ENCODE data around the gene DCANP1. TPM values are rescaled to one million over a fixed set of nuclear protein-coding genes. Genes with fewer than 3 reads are reported as not detected.

DCANP1 gene
- total and polyA plus RNA-seq, 2 donors (not counting 1 experiment from before 2014, with no cell fraction given), result not detected

- Mint-ChIP-seq H3K27ac (no peak overlapping the region), H3K4me1 (peaks cover 4% of the 10 kb centered on the region), H3K27me3 (peaks cover 37% of the 10 kb centered on the region), H3K9me3 (ENCODE audit: insufficient read depth) (no peaks in the 10 kb centered on the region), H3K4me3 (no peak overlapping the region)
- Histone ChIP-seq H3K4me2 (replicated peaks; ENCODE audit: low read depth, low read length, poor library complexity, severe bottlenecking) (no peak overlapping the region), H3K4me1 (ENCODE audit: control insufficient read depth in 2 of 2, insufficient read depth in 2 of 2, low read length in 2 of 2) (peaks cover 0 to 10% of the 10 kb centered on the region in 2 donors), H3K27ac (ENCODE audit: low read length in 2 of 2) (no peak overlapping the region), H3K9ac (ENCODE audit: low read length) (no peak overlapping the region), H3K36me3 (replicated peaks in 1 of 2; ENCODE audit: control extremely low read depth in 1 of 2, control insufficient read depth in 1 of 2, extremely low read depth in 1 of 2, insufficient read depth in 2 of 2, low read length in 1 of 2) (no peaks in the 10 kb centered on the region), H3K79me2 (ENCODE audit: control insufficient read depth, insufficient read depth, low read length) (no peaks in the 10 kb centered on the region), H3K4me3 (ENCODE audit: control extremely low read depth in 1 of 5, extremely low read depth in 1 of 5, insufficient read depth in 1 of 5, low read depth in 2 of 5, low read length in 4 of 5) (no peak overlapping the region), H4K20me1 (ENCODE audit: control insufficient read depth, insufficient read depth, low read length, poor library complexity, severe bottlenecking) (no peaks in the 10 kb centered on the region), H2AFZ (ENCODE audit: insufficient read depth, low read depth, low read length, poor library complexity, severe bottlenecking) (no peak overlapping the region), H3K9me3 (ENCODE audit: control extremely low read depth in 1 of 3, control insufficient read depth in 2 of 3, insufficient read depth in 1 of 3, low read length in 2 of 3) (no peaks in the 10 kb centered on the region), H3K27me3 (replicated peaks in 1 of 4; ENCODE audit: control extremely low read depth in 1 of 4, control insufficient read depth in 3 of 4, insufficient read depth in 4 of 4, low read length in 3 of 4) (peaks cover 0 to 20% (median 0%) of the 10 kb centered on the region in 4 experiments)
- DNase-seq (no peak), ATAC-seq (ENCODE audit: low read depth) (no peak)
- 46% methylated on average over 9 of the region's 9 CpGs for WGBS (ENCODE audit: insufficient coverage)
- intact Hi-C loops (cut with micrococcal nuclease), result no loop called here
- TF ChIP-seq EZH2 (IDR thresholded peaks at IDR 0.05; ENCODE audit: borderline replicate concordance, insufficient read depth, low read depth, low read length, poor library complexity, severe bottlenecking), result no peak
- TF ChIP-seq, protein P1, sequence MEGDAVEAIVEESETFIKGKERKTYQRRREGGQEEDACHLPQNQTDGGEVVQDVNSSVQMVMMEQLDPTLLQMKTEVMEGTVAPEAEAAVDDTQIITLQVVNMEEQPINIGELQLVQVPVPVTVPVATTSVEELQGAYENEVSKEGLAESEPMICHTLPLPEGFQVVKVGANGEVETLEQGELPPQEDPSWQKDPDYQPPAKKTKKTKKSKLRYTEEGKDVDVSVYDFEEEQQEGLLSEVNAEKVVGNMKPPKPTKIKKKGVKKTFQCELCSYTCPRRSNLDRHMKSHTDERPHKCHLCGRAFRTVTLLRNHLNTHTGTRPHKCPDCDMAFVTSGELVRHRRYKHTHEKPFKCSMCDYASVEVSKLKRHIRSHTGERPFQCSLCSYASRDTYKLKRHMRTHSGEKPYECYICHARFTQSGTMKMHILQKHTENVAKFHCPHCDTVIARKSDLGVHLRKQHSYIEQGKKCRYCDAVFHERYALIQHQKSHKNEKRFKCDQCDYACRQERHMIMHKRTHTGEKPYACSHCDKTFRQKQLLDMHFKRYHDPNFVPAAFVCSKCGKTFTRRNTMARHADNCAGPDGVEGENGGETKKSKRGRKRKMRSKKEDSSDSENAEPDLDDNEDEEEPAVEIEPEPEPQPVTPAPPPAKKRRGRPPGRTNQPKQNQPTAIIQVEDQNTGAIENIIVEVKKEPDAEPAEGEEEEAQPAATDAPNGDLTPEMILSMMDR (IDR thresholded peaks at IDR 0.05), result no peak
- POLR2A ChIA-PET, result no interaction called here
- CTCF ChIA-PET, result interaction anchor here (1.1 to 3.0 kb wide), 3 partner anchors 9 to 20 kb away, joined by 3 to 11 read pairs (median 3); no protein-coding TSS in a partner anchor
Observed at GRCh38 chr5:135446206-135446605, 942 bp downstream of the DCANP1 start.

DNA sequence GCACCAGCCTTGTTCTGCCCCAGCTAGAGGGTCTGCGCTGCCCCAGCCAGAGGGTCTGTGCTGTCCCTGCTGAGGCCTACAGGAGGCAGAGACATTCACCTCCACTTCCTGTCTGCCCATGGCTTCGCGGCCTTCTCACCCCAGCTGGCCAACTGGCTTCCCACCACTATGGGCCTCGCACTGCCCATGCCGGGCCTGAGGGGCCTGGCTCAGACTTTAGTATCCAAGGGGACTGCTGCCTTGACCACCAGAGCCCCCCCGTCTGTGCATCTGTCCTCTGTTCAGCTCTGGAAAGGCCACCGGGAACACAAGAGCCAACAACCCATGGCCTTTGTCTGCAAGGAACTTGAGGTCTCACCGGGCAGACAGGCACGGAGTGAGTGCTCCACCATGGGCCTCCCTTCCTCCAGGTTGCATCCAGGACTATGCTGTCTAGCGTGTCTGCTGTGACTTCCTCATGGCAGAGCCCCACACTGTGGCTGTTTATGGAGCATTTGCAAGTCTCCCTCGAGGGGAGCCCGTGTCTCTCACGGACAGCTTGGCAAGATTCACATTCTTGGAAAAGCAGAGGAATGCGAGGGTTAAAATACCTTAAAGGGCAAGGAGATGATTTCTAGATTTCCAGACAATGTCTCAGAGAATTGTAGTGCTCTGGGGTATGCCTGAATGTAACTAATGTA lies 1.7 kb downstream of the DCANP1 start:
- H3K9me3 Mint-ChIP-seq (ENCODE audit: insufficient read depth), result no peaks in the 10 kb centered on the region
- H3K27me3 Mint-ChIP-seq, result peaks cover 35% of the 10 kb centered on the region
- WGBS (ENCODE audit: insufficient coverage), result 84% methylated on average over 14 of the region's 14 CpGs
- peaks cover 5% of the 10 kb centered on the region for H3K4me1 Mint-ChIP-seq
- no peak overlapping the region for H3K4me3 Mint-ChIP-seq
- ChIA-PET POLR2A (no interaction called here), CTCF (interaction anchor here (3.0 kb wide), 1 partner anchor 12 kb away, joined by 11 read pairs; no protein-coding TSS in a partner anchor)
- intact Hi-C loops (cut with micrococcal nuclease), result no loop called here
- Histone ChIP-seq H3K4me1 (ENCODE audit: control insufficient read depth in 2 of 2, insufficient read depth in 2 of 2, low read length in 2 of 2) (peaks cover 0 to 10% of the 10 kb centered on the region in 2 donors), H2AFZ (ENCODE audit: insufficient read depth, low read depth, low read length, poor library complexity, severe bottlenecking) (no peak overlapping the region), H3K4me2 (replicated peaks; ENCODE audit: low read depth, low read length, poor library complexity, severe bottlenecking) (no peak overlapping the region), H3K27ac (ENCODE audit: low read length in 2 of 2) (no peak overlapping the region), H3K9me3 (ENCODE audit: control extremely low read depth in 1 of 3, control insufficient read depth in 2 of 3, insufficient read depth in 1 of 3, low read length in 2 of 3) (no peaks in the 10 kb centered on the region), H3K79me2 (ENCODE audit: control insufficient read depth, insufficient read depth, low read length) (no peaks in the 10 kb centered on the region), H3K27me3 (replicated peaks in 1 of 4; ENCODE audit: control extremely low read depth in 1 of 4, control insufficient read depth in 3 of 4, insufficient read depth in 4 of 4, low read length in 3 of 4) (peaks cover 0 to 20% (median 0%) of the 10 kb centered on the region in 4 experiments), H3K36me3 (replicated peaks in 1 of 2; ENCODE audit: control extremely low read depth in 1 of 2, control insufficient read depth in 1 of 2, extremely low read depth in 1 of 2, insufficient read depth in 2 of 2, low read length in 1 of 2) (no peaks in the 10 kb centered on the region), H3K9ac (ENCODE audit: low read length) (no peak overlapping the region), H4K20me1 (ENCODE audit: control insufficient read depth, insufficient read depth, low read length, poor library complexity, severe bottlenecking) (no peaks in the 10 kb centered on the region), H3K4me3 (ENCODE audit: control extremely low read depth in 1 of 5, extremely low read depth in 1 of 5, insufficient read depth in 1 of 5, low read depth in 2 of 5, low read length in 4 of 5) (no peak overlapping the region)
- DNase-seq, result no peak
- TF ChIP-seq, protein P1 (IDR thresholded peaks at IDR 0.05), result no peak
- TF ChIP-seq EZH2 (IDR thresholded peaks at IDR 0.05; ENCODE audit: borderline replicate concordance, insufficient read depth, low read depth, low read length, poor library complexity, severe bottlenecking), result no peak
- no peak overlapping the region for H3K27ac Mint-ChIP-seq
- no peak for ATAC-seq (ENCODE audit: low read depth)

Measured in B cell (primary cell).